Pancreas (tissue), 10 donors: Measurements from ENCODE around the gene ASB6. TPM values are rescaled to one million over a fixed set of nuclear protein-coding genes. Genes with fewer than 3 reads are reported as not detected.

Experiments
- ATAC-seq, 4 donors: fragments of 200-7000 bp; cut with Tn5 transposase; one replicate each; pipeline versions ENCODE4 v1.8.0 to v1.9.1; 2020; ENCODE audit warnings: mild to moderate bottlenecking in 4 of 4, moderate library complexity in 4 of 4
- DNase-seq, 6 donors: peaks; one replicate each; pipeline ENCODE4 v3.0.0-alpha.2; 2020
- FAIRE-seq: peaks from 2 replicates; lab custom pipeline; 2012; peaks lifted over from hg19 to GRCh38; lab: Jason Lieb, UNC
- H3K27ac ChIP-seq, 4 donors: fragments of 200-600 bp; sonication (generic); 1 replicate in 3 of 4; 2 replicates in 1 of 4; pipeline versions ENCODE4 v1.5.0 to v1.8.0; 2020
- H3K27me3 ChIP-seq, 4 donors: fragments of 200-600 bp; one replicate each; pipeline ENCODE4 v1.8.0; 2021
- H3K36me3 ChIP-seq, 3 donors: fragments of 200-600 bp; sonication (generic) in 1 of 3; one replicate each; pipeline versions ENCODE4 v1.5.0 to v1.8.0; 2020 to 2021
- H3K4me1 ChIP-seq, 3 donors: fragments of 200-600 bp; one replicate each; pipeline ENCODE4 v1.8.0; 2021
- H3K4me3 ChIP-seq, 4 donors: fragments of 200-600 bp; sonication (generic) in 2 of 4; one replicate each; pipeline versions ENCODE4 v1.5.0 to v1.8.0; 2020 to 2021
- H3K9me3 ChIP-seq, 4 donors: fragments of 200-600 bp; one replicate each; pipeline ENCODE4 v1.8.0; 2021
- WGBS, 2 donors: extraction: QIAGEN DNeasy Blood & Tissue Kit; methylation state at CpG; one replicate each; pipeline ENCODE4 v1.1.7; 2013; 5-methylcytosine and 5-hydroxymethylcytosine counted together
- intact Hi-C, 3 donors: fragments of 100-400 bp; cut with DNase I; formaldehyde crosslinking; loops; one replicate each; pipeline versions ENCODE4 v1.11.1 to v1.14.2; 2022
- polyA plus RNA-seq, 2 donors: library from polyadenylated mRNA; stranded (reverse); fragments of 200-250 nt; gene quantifications; one replicate each; pipeline ENCODE4 v1.2.3, GENCODE V29; 2013
- total RNA-seq, 6 donors: library from RNA; stranded (reverse); fragmentation: NEBNext Ultra II Directional in 4 of 6; extraction: Animal tissue kit (Norgen Biotek cat#: 25700) in 4 of 6; gene quantifications; one replicate each; pipeline versions ENCODE4 v1.2.1 to v1.2.4, GENCODE V29; 2021 to 2023
- TF ChIP-seq, protein P1 (sequence below), 4 donors: fragments of 200-600 bp; sonication (generic) in 3 of 4; IDR thresholded peaks; one replicate each; pipeline versions ENCODE4 v1.5.0 to v1.8.0; 2021; ENCODE audit warnings: antibody characterized with exemption in 4 of 4
- donor health status: healthy with polysubstance abuse.
- donor health status: DM: no; HTN: no; CAD: no; lungs with moderate emphysema.
- donor health status: DM: no; HTN: no; CAD: no.
- donor health status: control.
- donor health status: control.
- donor health status: Bipolar disorder and iron deficiency.
- donor health status: DM: yes; HTN: yes; CAD: no.
- donor health status: DM: no; HTN: no; CAD: no.
- donor health status: DM: no; HTN: no; CAD: no.
- donor health status: DM: yes; HTN: yes; CAD: no.

The ASB6 gene
- total and polyA plus RNA-seq, 8 donors: 6.3 to 23.7 (median 9.0) TPM

DNA sequence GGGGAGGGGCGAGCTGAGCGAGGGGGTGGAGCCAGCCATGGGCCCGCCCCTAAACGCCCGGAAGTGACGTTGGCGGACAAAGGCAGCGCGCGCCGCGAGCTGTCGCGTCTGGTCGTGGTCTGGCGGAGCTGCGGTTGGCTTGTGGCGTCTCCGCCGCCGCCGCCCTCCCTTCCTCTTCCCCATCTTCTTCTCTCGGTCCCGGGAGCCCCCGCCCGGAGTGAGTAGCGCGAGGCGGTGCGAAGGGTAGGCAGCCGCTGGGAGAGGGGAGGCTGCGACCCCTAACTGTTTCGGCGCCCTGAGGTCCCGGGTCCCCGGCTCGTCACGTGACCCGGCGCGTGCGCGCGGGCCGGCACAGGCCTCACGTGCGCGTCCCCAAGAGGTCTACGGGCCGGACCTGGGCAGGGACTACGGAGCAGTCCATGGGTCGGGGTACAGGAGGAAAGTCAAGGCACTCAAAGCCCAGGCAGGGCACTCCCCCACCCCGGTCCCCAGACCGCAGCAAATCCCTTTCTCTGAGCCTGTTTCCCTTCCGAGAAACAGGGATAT lies 15.8 kb downstream of the ASB6 start, which contains the start of gene NTMT1:
Gene NTMT1, plus strand, starts transcription at position 85 of the 546 bp plus-strand sequence. CDS start 6,541 bp downstream, outside the sequence.
- ATAC-seq (peak; percentile 90 to 95 (median 92)), DNase-seq (peak; percentile 78 to 98 (median 91)), FAIRE-seq (no peak)
- Histone ChIP-seq H3K27ac (peak within 1 kb of the TSS; percentile 85 to 96 (median 91)), H3K9me3 (no peaks in the 10 kb centered on the region), H3K4me3 (peak within 1 kb of the TSS; percentile 65 to 87 (median 76)), H3K36me3 (no peaks in the 10 kb centered on the region), H3K4me1 (peaks cover 10 to 17% (median 16%) of the 10 kb centered on the region in 3 donors), H3K27me3 (no peaks in the 10 kb centered on the region)
- intact Hi-C loops: no loop called here
- TF ChIP-seq, protein P1, sequence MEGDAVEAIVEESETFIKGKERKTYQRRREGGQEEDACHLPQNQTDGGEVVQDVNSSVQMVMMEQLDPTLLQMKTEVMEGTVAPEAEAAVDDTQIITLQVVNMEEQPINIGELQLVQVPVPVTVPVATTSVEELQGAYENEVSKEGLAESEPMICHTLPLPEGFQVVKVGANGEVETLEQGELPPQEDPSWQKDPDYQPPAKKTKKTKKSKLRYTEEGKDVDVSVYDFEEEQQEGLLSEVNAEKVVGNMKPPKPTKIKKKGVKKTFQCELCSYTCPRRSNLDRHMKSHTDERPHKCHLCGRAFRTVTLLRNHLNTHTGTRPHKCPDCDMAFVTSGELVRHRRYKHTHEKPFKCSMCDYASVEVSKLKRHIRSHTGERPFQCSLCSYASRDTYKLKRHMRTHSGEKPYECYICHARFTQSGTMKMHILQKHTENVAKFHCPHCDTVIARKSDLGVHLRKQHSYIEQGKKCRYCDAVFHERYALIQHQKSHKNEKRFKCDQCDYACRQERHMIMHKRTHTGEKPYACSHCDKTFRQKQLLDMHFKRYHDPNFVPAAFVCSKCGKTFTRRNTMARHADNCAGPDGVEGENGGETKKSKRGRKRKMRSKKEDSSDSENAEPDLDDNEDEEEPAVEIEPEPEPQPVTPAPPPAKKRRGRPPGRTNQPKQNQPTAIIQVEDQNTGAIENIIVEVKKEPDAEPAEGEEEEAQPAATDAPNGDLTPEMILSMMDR (IDR thresholded peaks at IDR 0.05): no peak
- WGBS, 2 donors: 1% methylated on average over 39 to 55 of the region's 55 CpGs

DNA sequence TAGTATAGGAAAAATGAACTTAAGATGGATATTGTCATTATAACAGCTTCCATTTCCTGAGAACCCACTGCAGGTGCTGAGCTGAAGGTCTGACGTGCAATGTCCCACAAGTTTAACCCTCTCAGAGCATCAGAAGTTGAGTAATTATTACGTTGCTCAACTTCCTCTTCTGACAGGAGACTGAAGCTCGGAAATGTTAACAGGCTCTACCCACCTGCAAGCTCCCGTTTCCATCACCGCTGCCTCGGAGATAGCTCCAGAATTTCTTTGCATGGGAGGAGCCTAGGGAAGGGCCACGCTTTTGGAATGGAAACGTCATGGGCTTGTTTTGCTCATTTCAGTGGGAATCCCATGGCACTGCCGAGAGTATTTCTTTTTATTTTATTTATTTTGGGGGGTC lies 17.0 kb downstream of the ASB6 start:
- FAIRE-seq: no peak
- no peaks in the 10 kb centered on the region for H3K9me3 ChIP-seq
- intact Hi-C loops: no loop called here
- H3K4me1 ChIP-seq: peaks cover 9 to 22% (median 10%) of the 10 kb centered on the region in 3 donors
- peak overlapping the region in 1 of 4 donors; percentile 23 for H3K27ac ChIP-seq
- H3K36me3 ChIP-seq: no peaks in the 10 kb centered on the region
- TF ChIP-seq, protein P1 (IDR thresholded peaks at IDR 0.05): no peak
- ATAC-seq: peak in 2 of 4 donors; percentile 5 to 8
- H3K27me3 ChIP-seq: no peaks in the 10 kb centered on the region
- DNase-seq: no peak
- 20 to 21% methylated on average over 9 of the region's 9 CpGs for WGBS, 2 donors
- H3K4me3 ChIP-seq: no peak overlapping the region

DNA sequence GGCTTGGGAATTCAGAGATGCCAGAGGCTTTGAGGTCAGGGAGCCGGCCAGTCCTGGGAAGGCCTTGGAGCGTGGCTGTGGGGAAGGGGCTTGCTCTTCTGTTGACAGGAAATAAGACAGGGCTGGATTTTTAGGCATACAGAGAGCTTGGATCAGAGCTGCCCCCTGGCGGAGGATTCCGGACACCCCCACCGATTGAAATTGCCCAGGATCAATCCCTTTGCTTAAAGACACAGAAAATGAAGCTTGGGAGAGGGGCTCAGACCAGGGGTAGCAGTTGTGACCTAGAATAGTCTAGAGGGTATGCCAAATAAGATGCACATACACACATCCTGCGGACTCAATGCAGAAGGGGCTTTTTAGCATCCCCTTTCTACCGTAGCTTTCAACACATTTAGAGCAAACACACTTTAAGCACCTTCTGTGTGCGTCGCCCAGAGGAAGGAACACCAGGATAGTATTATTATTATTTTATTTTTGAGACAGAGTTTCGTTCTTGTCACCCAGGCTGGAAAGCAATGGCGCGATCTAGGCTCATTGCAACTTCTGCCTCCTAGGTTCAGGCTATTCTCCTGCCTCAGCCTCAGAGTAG lies 17.7 kb downstream of the ASB6 start:
- WGBS, 2 donors: 29 to 31% methylated on average over 12 of the region's 12 CpGs
- TF ChIP-seq, protein P1 (IDR thresholded peaks at IDR 0.05): peak in 3 of 4 donors; percentile 52 to 69 (median 58)
- Histone ChIP-seq H3K9me3 (no peaks in the 10 kb centered on the region), H3K36me3 (no peaks in the 10 kb centered on the region), H3K27me3 (no peaks in the 10 kb centered on the region), H3K4me3 (no peak overlapping the region), H3K27ac (peak overlapping the region in 1 of 4 donors; percentile 23), H3K4me1 (peaks cover 9 to 22% (median 10%) of the 10 kb centered on the region in 3 donors)
- peak in 3 of 4 donors; percentile 6 to 16 (median 15) for ATAC-seq
- FAIRE-seq: no peak
- intact Hi-C loops: no loop called here
- DNase-seq: peak in 3 of 6 donors; percentile 66 to 84 (median 67)

DNA sequence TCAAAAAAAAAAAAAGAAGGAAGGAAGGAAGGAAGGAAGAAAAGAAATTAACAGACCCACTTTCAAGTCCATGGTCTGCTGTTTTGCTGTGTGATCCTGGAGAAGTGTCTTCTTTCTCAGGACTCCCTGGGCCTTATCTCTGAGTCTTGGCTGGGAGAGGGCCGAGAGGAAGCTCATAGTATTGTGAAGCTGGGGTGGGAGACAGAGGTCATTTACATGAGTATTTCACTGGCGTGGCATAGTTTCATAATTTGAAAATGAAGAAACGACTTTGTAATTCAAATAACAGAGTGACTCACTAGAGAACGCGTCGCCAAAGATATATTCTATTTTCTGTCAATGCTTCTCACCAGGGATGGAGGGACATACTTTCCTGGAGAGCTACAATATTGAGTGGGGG lies 18.6 kb downstream of the ASB6 start:
- Histone ChIP-seq H3K27ac (no peak overlapping the region), H3K4me3 (no peak overlapping the region), H3K4me1 (peaks cover 8 to 18% (median 9%) of the 10 kb centered on the region in 3 donors), H3K27me3 (no peaks in the 10 kb centered on the region), H3K9me3 (no peaks in the 10 kb centered on the region), H3K36me3 (no peaks in the 10 kb centered on the region)
- FAIRE-seq (no peak), ATAC-seq (no peak), DNase-seq (no peak)
- WGBS, 2 donors: 77 to 81% methylated on average over 6 of the region's 6 CpGs
- intact Hi-C loops: no loop called here
- TF ChIP-seq, protein P1 (IDR thresholded peaks at IDR 0.05): no peak
